Osteoblast (primary cell): ENCODE results near the gene LRRC3C. TPM values are rescaled to one million over a fixed set of nuclear protein-coding genes. Genes with fewer than 3 reads are reported as not detected.

Experiments
- DNase-seq: peaks from one replicate; pipeline ENCODE4 v3.0.0; 2011; ENCODE audit warnings: low spot score, mixed read lengths; ENCODE audit not compliant: insufficient read length; ENCODE audit errors: missing footprints
- H2AFZ ChIP-seq: 2 replicates; pipeline ENCODE4 v1.6.0; 2011; ENCODE audit warnings: mild to moderate bottlenecking, low read length
- H3K27ac ChIP-seq: 2 replicates; pipeline ENCODE4 v1.5.1; 2011; ENCODE audit warnings: mild to moderate bottlenecking, low read depth, low read length, moderate library complexity
- H3K27me3 ChIP-seq: 2 replicates; pipeline ENCODE4 v1.6.0; 2012; ENCODE audit warnings: mild to moderate bottlenecking, control low read depth, inconsistent platforms, low read length, moderate library complexity; ENCODE audit not compliant: insufficient read depth
- H3K36me3 ChIP-seq: 2 replicates; pipeline ENCODE4 v1.5.1; 2011; ENCODE audit warnings: mild to moderate bottlenecking, low read length, control low read depth, moderate library complexity; ENCODE audit not compliant: insufficient read depth
- H3K4me1 ChIP-seq: 2 replicates; pipeline ENCODE4 v1.5.1; 2011; ENCODE audit warnings: mild to moderate bottlenecking, low read length, control low read depth, moderate library complexity; ENCODE audit not compliant: insufficient read depth
- H3K4me2 ChIP-seq: 2 replicates; pipeline ENCODE4 v1.6.0; 2011; ENCODE audit warnings: mild to moderate bottlenecking, low read length; ENCODE audit not compliant: insufficient read depth
- H3K4me3 ChIP-seq: fragments of 200-600 bp; sonication (generic); 3 replicates; pipeline ENCODE4 v1.5.1; 2012; ENCODE audit warnings: mild to moderate bottlenecking, low read length, inconsistent platforms; ENCODE audit not compliant: insufficient read depth
- H3K79me2 ChIP-seq: 2 replicates; pipeline ENCODE4 v1.6.0; 2012; ENCODE audit warnings: mild to moderate bottlenecking, low read length, control low read depth, inconsistent platforms; ENCODE audit not compliant: insufficient read depth
- H3K9me3 ChIP-seq: 2 replicates; pipeline ENCODE4 v1.5.1; 2011; ENCODE audit warnings: low read depth, low read length, control low read depth
- H4K20me1 ChIP-seq: 2 replicates; pipeline ENCODE4 v1.6.0; 2012; ENCODE audit warnings: mild to moderate bottlenecking, low read length, control low read depth; ENCODE audit not compliant: insufficient read depth
- total RNA-seq: library from RNA; depleted of rRNA; stranded (reverse); fragments of >200 nt; gene quantifications from 2 replicates; pipeline ENCODE4 v1.2.3, GENCODE V29; 2012
- TF ChIP-seq, protein P1 (sequence below): IDR thresholded peaks from 2 replicates; pipeline ENCODE4 v1.5.1; 2011; ENCODE audit warnings: mild to moderate bottlenecking, low read depth, low read length, moderate library complexity; ENCODE audit errors: extremely low read depth

The LRRC3C gene
- total RNA-seq, 1 donor = not detected

DNA sequence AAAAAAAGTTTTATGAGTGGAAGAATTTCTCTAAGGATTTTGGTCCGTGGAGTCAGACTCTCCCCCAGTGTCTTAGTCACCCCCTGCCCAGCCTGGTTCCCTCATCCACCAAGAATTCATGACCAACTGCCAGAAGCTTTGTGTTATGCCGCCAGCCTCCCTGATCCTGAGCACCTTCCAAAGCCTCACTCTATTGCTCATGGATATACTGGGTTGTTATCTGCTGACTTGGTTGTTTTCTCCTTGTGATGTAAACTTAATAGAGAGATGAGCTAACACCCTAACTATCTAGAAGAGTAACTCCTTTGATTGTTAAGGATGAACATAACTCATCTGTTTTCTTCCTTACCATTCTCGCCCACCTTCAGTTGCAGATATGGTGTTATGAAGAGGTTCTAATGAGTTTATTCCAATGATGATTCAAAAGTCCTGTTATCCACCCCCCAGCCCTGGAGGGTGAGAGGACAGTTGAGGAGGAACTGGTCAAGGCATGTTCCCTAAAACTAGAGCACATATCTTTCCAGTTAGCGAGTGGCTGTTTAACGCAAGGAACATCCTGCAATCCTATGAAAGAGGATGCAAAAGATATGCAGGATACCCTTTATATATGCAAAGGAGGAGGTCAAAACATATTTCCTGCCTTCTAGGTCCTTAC is 51.6 kb downstream of the LRRC3C start:
- H3K27me3 ChIP-seq = no peaks in the 10 kb centered on the region
- peak overlapping the region; percentile 96 for H3K4me2 ChIP-seq
- DNase-seq = peak; percentile 94
- H3K4me1 ChIP-seq = peaks cover 25% of the 10 kb centered on the region
- peaks cover 32% of the 10 kb centered on the region for H3K79me2 ChIP-seq
- TF ChIP-seq, protein P1, sequence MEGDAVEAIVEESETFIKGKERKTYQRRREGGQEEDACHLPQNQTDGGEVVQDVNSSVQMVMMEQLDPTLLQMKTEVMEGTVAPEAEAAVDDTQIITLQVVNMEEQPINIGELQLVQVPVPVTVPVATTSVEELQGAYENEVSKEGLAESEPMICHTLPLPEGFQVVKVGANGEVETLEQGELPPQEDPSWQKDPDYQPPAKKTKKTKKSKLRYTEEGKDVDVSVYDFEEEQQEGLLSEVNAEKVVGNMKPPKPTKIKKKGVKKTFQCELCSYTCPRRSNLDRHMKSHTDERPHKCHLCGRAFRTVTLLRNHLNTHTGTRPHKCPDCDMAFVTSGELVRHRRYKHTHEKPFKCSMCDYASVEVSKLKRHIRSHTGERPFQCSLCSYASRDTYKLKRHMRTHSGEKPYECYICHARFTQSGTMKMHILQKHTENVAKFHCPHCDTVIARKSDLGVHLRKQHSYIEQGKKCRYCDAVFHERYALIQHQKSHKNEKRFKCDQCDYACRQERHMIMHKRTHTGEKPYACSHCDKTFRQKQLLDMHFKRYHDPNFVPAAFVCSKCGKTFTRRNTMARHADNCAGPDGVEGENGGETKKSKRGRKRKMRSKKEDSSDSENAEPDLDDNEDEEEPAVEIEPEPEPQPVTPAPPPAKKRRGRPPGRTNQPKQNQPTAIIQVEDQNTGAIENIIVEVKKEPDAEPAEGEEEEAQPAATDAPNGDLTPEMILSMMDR = no peak
- H3K4me3 ChIP-seq = peak overlapping the region; percentile 70
- peaks cover 22% of the 10 kb centered on the region for H4K20me1 ChIP-seq
- peak overlapping the region; percentile 0 for H2AFZ ChIP-seq
- H3K9me3 ChIP-seq = no peaks in the 10 kb centered on the region
- H3K27ac ChIP-seq = peak overlapping the region; percentile 69
- H3K36me3 ChIP-seq = peaks cover under 1% of the 10 kb centered on the region

DNA sequence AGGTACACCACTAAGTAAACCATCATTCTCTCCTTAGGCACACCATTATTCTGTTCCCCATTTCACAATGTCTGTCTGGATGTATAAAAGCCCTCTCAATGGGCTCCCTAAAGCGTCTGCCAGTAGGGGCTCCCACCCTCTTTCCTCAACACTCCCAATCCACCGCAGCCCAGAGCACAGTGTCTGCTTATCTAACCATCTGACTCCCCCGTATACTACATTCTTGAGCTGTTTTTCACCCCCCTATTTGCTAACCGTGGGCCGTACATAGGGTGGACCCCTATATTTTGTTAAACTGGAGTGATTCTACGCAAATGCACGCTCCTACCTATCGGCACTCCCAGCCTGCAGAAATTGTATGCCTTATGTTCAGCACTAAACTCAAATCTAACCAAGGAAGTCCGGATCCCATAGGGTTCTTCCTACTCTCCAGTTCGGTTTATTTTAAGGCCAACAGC is 52.4 kb downstream of the LRRC3C start:
- peaks cover 25% of the 10 kb centered on the region for H3K4me1 ChIP-seq
- peaks cover 22% of the 10 kb centered on the region for H4K20me1 ChIP-seq
- TF ChIP-seq, protein P1 = no peak
- peak overlapping the region; percentile 96 for H3K4me2 ChIP-seq
- peak overlapping the region; percentile 69 for H3K27ac ChIP-seq
- no peaks in the 10 kb centered on the region for H3K27me3 ChIP-seq
- H3K9me3 ChIP-seq = no peaks in the 10 kb centered on the region
- H3K36me3 ChIP-seq = peaks cover 9% of the 10 kb centered on the region
- H3K79me2 ChIP-seq = peaks cover 39% of the 10 kb centered on the region
- peak overlapping the region; percentile 70 for H3K4me3 ChIP-seq
- H2AFZ ChIP-seq = peak overlapping the region; percentile 85
- DNase-seq = no peak

DNA sequence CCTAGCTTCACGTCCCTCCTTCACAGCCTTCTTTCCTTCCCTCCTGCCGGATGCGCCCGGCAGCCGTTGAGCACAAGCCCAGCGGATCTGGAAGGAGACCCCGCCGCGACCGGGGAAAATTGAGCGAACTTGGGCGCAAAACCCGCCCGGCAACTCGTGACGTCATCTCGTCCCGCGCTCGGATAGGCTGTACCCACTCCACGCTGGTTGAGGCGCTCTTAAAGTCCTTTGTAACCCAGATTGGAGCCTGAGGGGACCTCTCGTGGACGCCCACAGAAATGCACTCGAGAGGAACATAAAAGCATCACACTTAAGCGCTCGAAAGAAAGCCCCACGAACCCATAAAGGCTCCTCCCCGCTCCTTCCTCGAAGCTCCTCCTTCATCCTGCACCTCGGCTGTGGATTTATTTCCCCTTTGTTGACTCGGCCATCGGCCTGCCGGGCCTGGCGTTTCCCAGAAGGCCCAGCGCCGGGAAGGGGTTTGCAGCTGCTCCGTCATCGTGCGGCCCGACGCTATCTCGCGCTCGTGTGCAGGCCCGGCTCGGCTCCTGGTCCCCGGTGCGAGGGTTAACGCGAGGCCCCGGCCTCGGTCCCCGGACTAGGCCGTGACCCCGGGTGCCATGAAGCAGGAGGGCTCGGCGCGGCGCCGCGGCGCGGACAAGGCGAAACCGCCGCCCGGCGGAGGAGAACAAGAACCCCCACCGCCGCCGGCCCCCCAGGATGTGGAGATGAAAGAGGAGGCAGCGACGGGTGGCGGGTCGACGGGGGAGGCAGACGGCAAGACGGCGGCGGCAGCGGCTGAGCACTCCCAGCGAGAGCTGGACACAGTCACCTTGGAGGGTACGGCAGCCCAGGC is 53.0 kb downstream of the LRRC3C start, which contains the start of gene PSMD3:
Gene PSMD3 (plus strand): TSS at position 457 of the 856 bp plus-strand sequence. CDS start 164 bp downstream, at position 621.
- peak within 1 kb of the TSS; percentile 91 for H3K27ac ChIP-seq
- TF ChIP-seq, protein P1 = peak; percentile 92

More for the DNA sequence above, 53.0 kb downstream of the LRRC3C start, which contains the start of gene PSMD3:
- peaks cover 15% of the 10 kb centered on the region for H3K36me3 ChIP-seq
- peaks cover 25% of the 10 kb centered on the region for H4K20me1 ChIP-seq
- peak within 1 kb of the TSS; percentile 99 for H3K4me2 ChIP-seq
- peak within 1 kb of the TSS; percentile 96 for H3K4me3 ChIP-seq
- peaks cover 25% of the 10 kb centered on the region for H3K4me1 ChIP-seq
- DNase-seq = peak; percentile 94
- H3K9me3 ChIP-seq = no peaks in the 10 kb centered on the region
- peak within 1 kb of the TSS; percentile 85 for H2AFZ ChIP-seq
- no peaks in the 10 kb centered on the region for H3K27me3 ChIP-seq
- H3K79me2 ChIP-seq = peaks cover 44% of the 10 kb centered on the region
